ENCODE results near the gene AGAP5.
"Not testable (repeated sequence)": the region's sequence is repeated elsewhere in the genome, so short reads cannot be mapped to it uniquely, and the experiment has no call there.

AGAP5 gene

DNA sequence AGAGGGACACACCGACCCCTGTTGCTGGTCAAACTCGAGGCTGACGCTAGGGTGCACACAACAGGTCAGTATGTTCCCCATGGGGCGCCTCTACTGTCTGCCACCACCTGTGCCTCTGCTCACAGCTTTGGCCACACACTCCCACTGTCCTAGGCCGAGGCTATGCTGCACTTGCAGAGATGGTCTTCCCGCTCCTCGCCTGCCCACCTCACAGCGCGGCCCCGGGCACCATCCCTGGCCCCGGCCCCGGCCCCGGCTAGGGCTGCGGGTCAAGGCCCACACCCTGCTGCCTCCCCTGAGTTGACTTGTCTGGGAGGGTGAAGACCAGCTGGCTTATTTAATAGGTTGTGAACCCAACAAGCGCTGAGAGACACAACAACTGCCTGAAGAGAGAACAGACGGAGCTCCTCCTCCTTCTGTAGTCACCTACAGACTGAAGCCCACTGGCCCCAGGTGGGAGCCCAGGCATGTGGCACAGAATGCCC lies at the start of gene AGAP5:
TSS of gene AGAP5 (minus strand) at position 435 of the 485 bp plus-strand sequence. CDS start at position 81, 354 bp downstream.
- H3K4me3 ChIP-seq (ENCODE audit: low read depth, low read length); DNase-seq (ENCODE audit: low read depth): not testable (repeated sequence)

- DNase-seq (ENCODE audit: low read depth), result no peak
- no peak overlapping the region for H3K4me3 ChIP-seq (ENCODE audit: low read depth, low read length)
Measured at GRCh38 chr10:73746721-73747120, 48.8 kb upstream of the AGAP5 start.

- DNase-seq (ENCODE audit: low read depth), result peak; percentile 8
- peak overlapping the region; percentile 84 for H3K4me3 ChIP-seq (ENCODE audit: low read depth, low read length)
Measured at GRCh38 chr10:73744664-73744975, 46.7 kb upstream of the AGAP5 start.

- H3K4me3 ChIP-seq (ENCODE audit: low read depth, low read length), result peak within 1 kb of the TSS; percentile 84
- peak; percentile 84 for DNase-seq (ENCODE audit: low read depth)
Measured at GRCh38 chr10:73743905-73744663, 46.2 kb upstream of the AGAP5 start, which contains the start of gene SEC24C. Gene SEC24C, plus strand, starts transcription at chr10:73744372. Its CDS starts 2,461 bp downstream, at chr10:73746833.

DNA sequence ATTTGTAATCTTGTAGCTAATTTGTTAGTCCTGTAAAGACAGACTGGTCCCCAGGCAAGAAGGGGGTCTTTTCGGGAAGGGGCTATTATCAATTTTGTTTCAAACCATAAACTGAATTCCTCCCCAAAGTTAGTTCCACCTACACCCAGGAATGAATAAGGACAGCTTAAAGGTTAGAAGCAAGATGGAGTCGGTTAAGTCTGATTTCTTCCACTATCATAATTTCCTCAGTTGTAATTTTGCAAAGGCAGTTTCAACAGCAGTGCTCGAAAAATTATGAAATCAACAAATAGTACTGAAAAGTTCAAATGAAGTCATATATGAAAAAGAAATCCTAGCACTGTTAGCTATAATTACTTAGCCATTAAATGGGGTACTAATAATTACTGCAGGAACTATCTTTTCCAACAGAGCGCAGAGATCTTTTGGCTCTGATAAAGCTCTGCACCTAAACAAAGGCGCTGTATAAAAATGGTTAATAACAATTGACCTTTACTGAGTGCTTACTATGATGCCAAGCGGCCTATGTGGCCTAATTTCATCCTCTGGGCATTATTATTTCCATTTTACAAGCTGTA lies 45.5 kb upstream of the AGAP5 start:
- peak overlapping the region; percentile 84 for H3K4me3 ChIP-seq (ENCODE audit: low read depth, low read length)
- DNase-seq (ENCODE audit: low read depth), result no peak

DNA sequence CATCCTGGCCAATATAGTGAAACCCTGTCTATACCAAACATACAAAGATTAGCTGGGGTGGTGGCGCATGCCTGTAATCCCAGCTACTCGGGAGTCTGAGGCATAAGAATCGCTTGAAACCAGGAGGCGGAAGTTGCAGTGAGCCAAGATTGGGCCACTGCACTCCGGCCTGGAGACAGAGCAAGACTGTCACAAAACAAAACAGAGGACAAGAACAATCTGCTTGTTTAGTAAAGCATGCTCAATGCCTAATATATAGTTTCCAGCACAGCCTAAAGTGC lies 44.5 kb upstream of the AGAP5 start:
- no peak overlapping the region for H3K4me3 ChIP-seq (ENCODE audit: low read depth, low read length)
- DNase-seq (ENCODE audit: low read depth), result no peak

- DNase-seq (ENCODE audit: low read depth); H3K4me3 ChIP-seq (ENCODE audit: low read depth, low read length): not testable (repeated sequence)
Measured at GRCh38 chr10:73740501-73741254, 42.8 kb upstream of the AGAP5 start.

- no peak overlapping the region for H3K4me3 ChIP-seq (ENCODE audit: low read depth, low read length)
- DNase-seq (ENCODE audit: low read depth), result no peak
Measured at GRCh38 chr10:73734796-73735305, 36.9 kb upstream of the AGAP5 start.

DNA sequence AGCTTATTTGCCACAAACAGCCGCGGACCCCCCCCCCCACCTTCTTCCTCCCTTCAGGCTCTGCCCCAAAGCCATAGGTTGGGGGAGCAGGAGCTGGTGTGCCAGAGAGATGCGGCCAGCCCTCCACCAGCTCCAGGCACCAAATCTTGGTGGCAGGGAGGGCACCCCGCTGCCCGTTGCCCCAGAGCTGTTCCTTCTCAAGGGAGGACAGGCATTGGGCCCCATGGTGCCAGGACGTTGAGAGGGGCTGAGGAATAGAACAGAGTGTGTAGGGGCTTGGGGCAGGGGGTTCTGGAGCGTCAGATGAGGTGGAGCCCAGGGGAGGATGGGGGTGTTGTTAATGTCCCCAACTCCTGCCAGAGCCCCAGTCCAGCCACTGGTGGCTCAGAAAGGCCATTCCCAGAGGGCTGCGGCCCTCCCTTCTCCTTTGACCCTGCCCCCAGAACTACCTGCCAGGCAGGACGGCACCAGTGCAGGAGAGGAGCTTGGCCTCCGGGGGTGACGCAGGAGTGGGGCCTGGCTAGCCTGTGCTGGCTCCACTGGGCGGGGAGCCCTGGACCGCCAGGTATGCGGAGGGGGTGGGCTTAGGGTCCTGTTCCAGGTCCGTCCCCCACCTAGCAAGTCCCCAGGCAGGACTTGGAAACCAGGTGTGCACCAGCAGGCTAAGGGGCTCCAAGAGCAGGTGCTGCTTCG lies 36.3 kb upstream of the AGAP5 start:
- no peak for DNase-seq (ENCODE audit: low read depth)
- no peak overlapping the region for H3K4me3 ChIP-seq (ENCODE audit: low read depth, low read length)

- no peak overlapping the region for H3K4me3 ChIP-seq (ENCODE audit: low read depth, low read length)
- DNase-seq (ENCODE audit: low read depth), result no peak
Measured at GRCh38 chr10:73732931-73733623, 35.2 kb upstream of the AGAP5 start.

DNA sequence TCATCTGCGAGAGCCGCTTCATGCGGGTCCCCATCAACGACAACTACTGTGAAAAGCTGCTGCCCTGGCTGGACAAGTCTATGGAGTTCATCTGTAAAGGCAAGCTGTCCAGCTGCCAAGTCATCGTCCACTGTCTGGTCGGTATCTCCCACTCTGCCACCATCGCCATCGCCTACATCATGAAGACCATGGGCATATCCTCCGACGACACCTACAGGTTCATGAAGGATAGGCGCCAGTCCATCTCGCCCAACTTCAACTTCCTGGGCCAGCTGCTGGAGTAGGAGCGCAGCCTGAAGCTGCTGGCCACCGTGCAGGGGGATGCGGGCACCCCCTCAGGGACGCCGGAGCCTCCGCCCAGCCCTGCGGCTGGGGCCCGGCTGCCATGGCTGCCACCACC lies 34.5 kb upstream of the AGAP5 start:
- DNase-seq (ENCODE audit: low read depth), result no peak
- no peak overlapping the region for H3K4me3 ChIP-seq (ENCODE audit: low read depth, low read length)

- DNase-seq (ENCODE audit: low read depth), result no peak
- no peak overlapping the region for H3K4me3 ChIP-seq (ENCODE audit: low read depth, low read length)
Measured at GRCh38 chr10:73731588-73732375, 33.9 kb upstream of the AGAP5 start.

- H3K4me3 ChIP-seq (ENCODE audit: low read depth, low read length), result peak overlapping the region; percentile 65
- DNase-seq (ENCODE audit: low read depth), result peak; percentile 57
Measured at GRCh38 chr10:73730153-73730906, 32.4 kb upstream of the AGAP5 start.

- DNase-seq (ENCODE audit: low read depth), result peak; percentile 14
- H3K4me3 ChIP-seq (ENCODE audit: low read depth, low read length), result peak overlapping the region; percentile 65
Measured at GRCh38 chr10:73729781-73730152, 31.9 kb upstream of the AGAP5 start.

DNA sequence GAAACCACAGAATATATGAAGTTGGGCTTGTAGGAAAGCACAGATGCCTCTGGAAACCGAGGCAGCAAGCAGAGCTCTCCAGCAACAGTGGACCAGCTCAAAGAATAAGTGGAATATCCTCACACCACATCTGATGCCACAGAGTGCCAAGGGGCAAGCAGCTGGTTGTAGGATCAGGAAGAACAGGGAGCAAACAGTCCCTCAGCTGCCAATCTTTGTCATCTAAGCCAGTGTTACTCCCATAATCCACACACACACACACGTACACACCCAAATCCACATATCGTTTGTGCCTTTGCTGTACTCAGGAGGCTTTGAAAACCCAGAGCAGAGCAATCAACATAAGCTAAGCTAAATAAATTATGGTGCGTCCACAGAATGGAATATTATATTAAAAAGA lies 25.6 kb upstream of the AGAP5 start:
- DNase-seq (ENCODE audit: low read depth), result no peak
- no peak overlapping the region for H3K4me3 ChIP-seq (ENCODE audit: low read depth, low read length)

DNA sequence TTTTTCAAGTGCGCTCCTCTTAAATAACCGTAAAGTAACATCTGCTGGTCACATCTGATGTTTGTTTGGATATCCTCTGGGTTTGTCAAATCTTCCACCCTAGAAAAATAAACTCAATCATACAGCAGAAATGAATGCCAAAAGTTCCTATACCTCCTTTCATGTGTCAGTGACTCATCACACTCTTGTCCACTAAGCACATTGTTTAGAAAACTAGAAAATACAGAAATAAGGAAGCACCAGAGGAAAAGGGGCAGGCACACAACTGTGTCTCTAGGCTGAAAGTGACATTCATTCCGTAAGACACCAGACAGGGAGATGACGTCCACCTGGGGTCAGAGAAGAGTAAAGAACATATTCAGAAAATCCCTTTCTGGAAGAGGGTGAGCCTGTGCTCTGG lies 22.7 kb upstream of the AGAP5 start:
- not testable (repeated sequence) for DNase-seq (ENCODE audit: low read depth); H3K4me3 ChIP-seq (ENCODE audit: low read depth, low read length)

- H3K4me3 ChIP-seq (ENCODE audit: low read depth, low read length), result no peak overlapping the region
- no peak for DNase-seq (ENCODE audit: low read depth)
Measured at GRCh38 chr10:73717556-73717955, 19.6 kb upstream of the AGAP5 start.

DNA sequence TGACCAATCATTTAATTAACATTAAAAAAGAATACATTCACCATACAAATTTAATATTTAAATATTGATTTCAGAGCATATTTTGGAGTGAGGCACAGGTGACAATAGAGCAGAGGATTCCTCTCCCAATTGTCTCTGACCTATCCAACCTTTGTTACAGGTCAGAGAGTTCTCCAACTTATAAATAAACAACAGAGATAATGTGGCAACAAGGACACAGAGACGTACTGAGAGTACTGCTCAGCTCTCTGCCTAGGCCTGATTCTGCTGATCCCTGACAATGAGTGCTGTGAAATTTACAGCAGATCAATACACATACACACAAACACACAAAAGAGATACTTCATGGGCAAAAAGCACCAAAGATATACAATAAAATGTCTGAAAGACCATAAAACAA lies 18.3 kb upstream of the AGAP5 start:
- no peak overlapping the region for H3K4me3 ChIP-seq (ENCODE audit: low read depth, low read length)
- no peak for DNase-seq (ENCODE audit: low read depth)
